ENCODE results near the gene EPHA1. TPM values are rescaled to one million over a fixed set of nuclear protein-coding genes. Genes with fewer than 3 reads are reported as not detected.

The EPHA1 gene
- total RNA-seq, 1 donor = 2.3 TPM

- Histone ChIP-seq H3K27me3 (ENCODE audit: insufficient read depth, low read length) (no peaks in the 10 kb centered on the region), H3K4me3 (ENCODE audit: low read length) (peak within 1 kb of the TSS; percentile 93), H3K9me3 (ENCODE audit: low read depth, low read length) (no peaks in the 10 kb centered on the region), H3K4me1 (ENCODE audit: insufficient read depth, low read length) (peaks cover 83% of the 10 kb centered on the region)
Observed at GRCh38 chr7:143380646-143381426, 27.8 kb downstream of the EPHA1 start, which contains the start of gene ZYX. ZYX (plus strand) TSS chr7:143381345; CDS start chr7:143381572, 227 bp downstream.

DNA sequence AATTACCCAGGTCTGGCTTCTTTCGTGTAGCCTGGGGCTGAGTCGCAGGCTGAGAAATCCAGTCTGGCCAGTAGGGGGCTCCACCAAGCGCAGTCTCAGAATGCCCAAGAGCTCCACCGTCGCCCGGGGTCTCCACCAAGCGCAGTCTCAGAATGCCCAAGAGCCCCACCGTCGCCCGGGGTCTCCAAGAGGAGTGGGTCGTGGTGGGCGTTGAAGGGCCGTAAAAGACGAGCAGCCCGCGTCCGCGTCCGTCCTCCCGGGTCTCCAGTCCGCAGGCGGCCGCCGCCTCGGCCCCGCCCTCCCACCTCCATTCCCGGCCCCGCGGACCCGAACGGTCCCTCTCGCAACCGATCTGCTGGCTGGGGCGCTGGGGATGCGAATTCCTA is 28.4 kb downstream of the EPHA1 start:
- Histone ChIP-seq H3K4me1 (ENCODE audit: insufficient read depth, low read length) (peaks cover 83% of the 10 kb centered on the region), H3K27me3 (ENCODE audit: insufficient read depth, low read length) (no peaks in the 10 kb centered on the region), H3K9me3 (ENCODE audit: low read depth, low read length) (no peaks in the 10 kb centered on the region), H3K4me3 (ENCODE audit: low read length) (peak overlapping the region; percentile 93)

DNA sequence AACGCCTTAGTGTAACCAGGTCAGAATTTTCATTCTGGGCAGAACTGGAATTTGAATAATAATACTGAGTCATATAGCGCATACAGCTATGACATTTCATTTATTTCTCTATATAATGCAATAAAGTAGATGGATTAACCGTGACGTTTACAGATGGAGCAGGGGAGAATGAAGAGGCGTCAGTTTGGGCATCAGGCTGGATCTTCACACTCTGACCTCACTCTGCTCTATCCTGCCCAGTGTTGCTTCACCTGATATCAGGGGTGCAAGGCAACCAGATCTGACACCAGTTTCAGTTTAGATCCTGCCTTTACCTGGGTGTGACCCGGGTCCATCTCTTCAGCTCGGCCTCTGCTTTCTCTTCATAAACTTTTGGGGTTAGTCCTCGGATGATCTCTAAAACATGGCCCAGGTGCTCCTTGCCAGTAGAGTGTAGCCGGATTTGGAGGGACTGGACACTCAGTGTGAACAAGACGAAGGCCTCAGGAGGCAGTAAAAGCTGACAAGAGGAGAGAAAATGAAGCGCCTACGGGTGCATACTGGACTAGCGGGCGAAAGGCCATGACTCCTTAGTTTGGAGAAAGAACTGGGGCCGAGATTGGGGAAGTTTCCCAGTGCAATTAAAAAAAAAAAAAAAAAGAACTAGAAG is 28.9 kb downstream of the EPHA1 start:
- Histone ChIP-seq H3K4me3 (ENCODE audit: low read length) (peak overlapping the region; percentile 93), H3K9me3 (ENCODE audit: low read depth, low read length) (no peaks in the 10 kb centered on the region), H3K4me1 (ENCODE audit: insufficient read depth, low read length) (peaks cover 83% of the 10 kb centered on the region), H3K27me3 (ENCODE audit: insufficient read depth, low read length) (no peaks in the 10 kb centered on the region)

GRCh38 chr7:143376396-143376795 is 32.3 kb downstream of the EPHA1 start:
- H3K4me3 ChIP-seq (ENCODE audit: low read length) = no peak overlapping the region
- no peaks in the 10 kb centered on the region for H3K9me3 ChIP-seq (ENCODE audit: low read depth, low read length)
- peaks cover 86% of the 10 kb centered on the region for H3K4me1 ChIP-seq (ENCODE audit: insufficient read depth, low read length)
- no peaks in the 10 kb centered on the region for H3K27me3 ChIP-seq (ENCODE audit: insufficient read depth, low read length)

DNA sequence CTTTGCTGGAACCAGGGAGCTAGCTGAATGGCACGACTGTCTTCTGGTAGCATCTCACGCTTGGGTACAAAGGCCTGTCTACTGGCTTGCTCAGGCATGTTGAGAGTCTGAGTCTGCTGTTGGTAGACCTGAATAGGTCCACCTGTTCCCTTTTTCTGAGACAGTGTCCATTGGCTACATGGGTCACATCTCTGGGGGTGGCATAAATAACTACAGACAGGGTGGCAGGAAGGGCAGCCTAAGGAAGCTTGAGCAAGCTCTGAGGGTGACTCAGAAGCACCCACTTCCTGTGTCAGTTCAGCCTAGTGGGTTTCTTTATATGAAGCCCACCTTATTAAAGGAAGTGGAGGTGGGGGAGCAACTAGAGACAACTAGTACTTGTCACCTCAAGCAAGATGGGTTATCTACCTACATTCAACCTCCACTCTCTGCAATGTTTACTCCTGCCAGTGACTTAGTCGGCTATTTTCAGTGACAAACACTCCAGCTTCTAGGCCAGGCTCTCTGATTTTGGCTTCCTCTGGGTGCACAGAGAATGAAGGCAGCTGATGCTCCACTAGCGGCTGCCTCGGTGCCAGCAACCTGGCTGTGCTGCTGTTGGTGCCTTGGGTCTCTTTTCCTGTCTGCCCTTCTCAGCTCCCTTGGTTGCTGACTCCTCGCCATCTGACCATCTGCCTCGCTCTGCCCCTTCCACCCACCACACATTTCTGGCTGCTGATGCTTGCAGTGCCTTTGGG is 33.2 kb downstream of the EPHA1 start:
- H3K27me3 ChIP-seq (ENCODE audit: insufficient read depth, low read length) = no peaks in the 10 kb centered on the region
- no peak overlapping the region for H3K4me3 ChIP-seq (ENCODE audit: low read length)
- peaks cover 88% of the 10 kb centered on the region for H3K4me1 ChIP-seq (ENCODE audit: insufficient read depth, low read length)
- no peaks in the 10 kb centered on the region for H3K9me3 ChIP-seq (ENCODE audit: low read depth, low read length)

DNA sequence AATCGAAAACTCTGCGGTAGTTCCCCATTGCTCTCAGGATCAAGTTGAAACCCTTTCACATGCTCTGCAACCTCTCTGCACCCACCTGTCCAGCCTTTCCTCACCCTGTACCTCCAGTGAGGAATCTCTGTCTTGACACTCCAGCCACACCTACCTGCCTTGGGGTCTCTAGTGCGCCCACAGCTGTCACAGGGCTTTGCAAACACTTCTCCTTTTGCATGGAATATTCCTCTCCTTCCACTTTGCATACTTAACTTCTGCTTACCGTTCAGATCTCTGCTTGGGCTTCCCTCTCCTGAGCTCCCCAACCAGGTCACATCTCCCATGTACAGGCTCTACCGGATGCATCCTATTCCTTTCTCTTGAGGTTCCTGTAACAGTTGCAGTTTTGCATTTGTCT is 34.1 kb downstream of the EPHA1 start:
- Histone ChIP-seq H3K4me3 (ENCODE audit: low read length) (no peak overlapping the region), H3K9me3 (ENCODE audit: low read depth, low read length) (no peaks in the 10 kb centered on the region), H3K27me3 (ENCODE audit: insufficient read depth, low read length) (no peaks in the 10 kb centered on the region), H3K4me1 (ENCODE audit: insufficient read depth, low read length) (peaks cover 83% of the 10 kb centered on the region)

- Histone ChIP-seq H3K27me3 (ENCODE audit: insufficient read depth, low read length) (no peaks in the 10 kb centered on the region), H3K4me3 (ENCODE audit: low read length) (no peak overlapping the region), H3K4me1 (ENCODE audit: insufficient read depth, low read length) (peaks cover 71% of the 10 kb centered on the region), H3K9me3 (ENCODE audit: low read depth, low read length) (no peaks in the 10 kb centered on the region)
Observed at GRCh38 chr7:143373255-143373794, 35.3 kb downstream of the EPHA1 start.

DNA sequence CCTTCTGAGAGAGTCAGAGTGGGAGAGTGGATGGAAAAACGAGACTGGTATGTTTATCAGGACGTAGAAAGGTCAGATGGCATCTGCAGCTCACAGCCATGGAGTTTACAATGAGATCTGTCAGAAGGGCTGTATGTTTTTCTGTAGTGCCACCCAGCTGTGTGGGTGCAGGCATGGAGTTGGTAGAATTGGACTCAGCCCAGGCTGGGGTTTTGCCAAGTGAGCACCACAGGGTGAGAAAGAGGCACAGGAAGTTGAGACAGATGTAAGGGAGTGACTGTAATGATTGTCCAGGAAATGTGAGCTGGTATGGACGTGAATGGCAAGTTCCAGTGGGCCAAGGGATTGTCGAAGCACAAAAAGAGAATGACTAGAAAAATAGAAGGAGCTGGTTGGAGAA is 36.6 kb downstream of the EPHA1 start:
- Histone ChIP-seq H3K9me3 (ENCODE audit: low read depth, low read length) (no peaks in the 10 kb centered on the region), H3K4me1 (ENCODE audit: insufficient read depth, low read length) (peaks cover 58% of the 10 kb centered on the region), H3K4me3 (ENCODE audit: low read length) (no peak overlapping the region), H3K27me3 (ENCODE audit: insufficient read depth, low read length) (no peaks in the 10 kb centered on the region)

DNA sequence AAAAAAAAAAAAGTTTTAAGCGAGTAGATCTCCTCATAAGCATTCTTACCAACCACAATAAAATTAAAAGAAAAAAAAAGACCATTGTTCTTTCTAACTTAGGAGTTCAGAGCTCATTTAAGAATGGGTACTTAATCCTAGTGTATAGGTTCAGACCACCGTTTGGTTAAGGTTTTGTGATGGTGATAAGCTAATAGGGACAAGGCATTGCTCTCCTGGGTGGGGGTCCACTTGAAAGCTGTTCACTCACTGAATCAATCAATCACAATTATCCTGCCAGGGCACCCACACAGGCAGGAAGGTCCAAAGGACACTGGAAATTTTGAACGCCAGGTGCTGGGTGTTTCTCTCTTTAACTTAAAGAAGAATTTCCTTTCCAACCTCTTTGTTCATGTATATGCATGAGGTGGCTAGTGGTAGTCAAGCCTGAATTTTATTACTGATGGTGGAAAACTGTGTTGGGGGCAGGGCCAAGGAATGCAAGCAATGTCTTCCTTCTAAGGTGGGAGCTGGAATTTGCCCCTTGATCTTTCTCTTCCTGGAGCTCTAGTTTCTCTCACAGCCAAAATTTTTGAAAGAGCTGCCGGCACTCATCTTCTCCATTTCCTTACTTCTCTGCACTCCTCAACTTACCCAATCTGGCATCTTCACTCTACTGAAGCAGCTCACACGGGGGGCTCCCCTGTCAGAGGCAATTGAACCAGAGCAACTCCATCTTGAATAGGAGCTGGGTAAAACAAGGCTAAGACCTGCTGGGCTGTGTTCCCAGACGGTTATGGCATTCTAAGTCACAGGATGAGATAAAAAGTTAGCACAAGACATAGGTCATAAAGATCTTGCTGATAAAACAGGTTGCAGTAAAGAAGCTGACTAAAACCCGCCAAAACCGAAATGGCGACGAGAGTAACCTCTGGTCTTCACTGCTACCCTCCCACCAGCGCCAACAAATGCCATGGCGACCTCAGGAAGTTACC is 38.7 kb downstream of the EPHA1 start:
- no peaks in the 10 kb centered on the region for H3K9me3 ChIP-seq (ENCODE audit: low read depth, low read length)
- H3K4me1 ChIP-seq (ENCODE audit: insufficient read depth, low read length) = peaks cover 37% of the 10 kb centered on the region
- H3K27me3 ChIP-seq (ENCODE audit: insufficient read depth, low read length) = peaks cover 8% of the 10 kb centered on the region
- no peak overlapping the region for H3K4me3 ChIP-seq (ENCODE audit: low read length)

DNA sequence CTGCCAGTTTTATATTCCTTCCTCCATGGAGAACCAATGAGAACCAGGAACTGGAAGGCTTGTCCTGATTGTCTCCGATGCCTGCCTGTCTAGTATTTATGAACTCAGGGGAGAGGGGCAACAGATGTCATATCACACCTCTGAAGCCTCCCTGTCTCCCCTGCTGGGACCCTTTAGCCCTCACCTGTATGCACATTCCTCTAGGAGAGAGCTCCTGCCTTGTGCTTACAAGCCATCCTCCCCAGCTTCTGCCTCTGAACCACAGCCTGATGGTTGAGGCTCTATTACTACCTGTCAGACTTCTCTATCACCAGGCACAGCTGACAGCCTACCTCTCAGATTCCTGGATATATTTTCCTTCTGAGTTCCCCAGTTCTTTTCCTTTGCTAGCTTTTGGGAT is 40.3 kb downstream of the EPHA1 start:
- H3K9me3 ChIP-seq (ENCODE audit: low read depth, low read length) = no peaks in the 10 kb centered on the region
- no peak overlapping the region for H3K4me3 ChIP-seq (ENCODE audit: low read length)
- H3K4me1 ChIP-seq (ENCODE audit: insufficient read depth, low read length) = peaks cover 21% of the 10 kb centered on the region
- H3K27me3 ChIP-seq (ENCODE audit: insufficient read depth, low read length) = peaks cover 23% of the 10 kb centered on the region

- Histone ChIP-seq H3K4me1 (ENCODE audit: insufficient read depth, low read length) (peaks cover 20% of the 10 kb centered on the region), H3K27me3 (ENCODE audit: insufficient read depth, low read length) (peaks cover 28% of the 10 kb centered on the region), H3K4me3 (ENCODE audit: low read length) (no peak overlapping the region), H3K9me3 (ENCODE audit: low read depth, low read length) (no peaks in the 10 kb centered on the region)
Observed at GRCh38 chr7:143367972-143368371, 40.7 kb downstream of the EPHA1 start.

GRCh38 chr7:143363016-143363937 is 45.4 kb downstream of the EPHA1 start:
- H3K4me1 ChIP-seq (ENCODE audit: insufficient read depth, low read length) = peaks cover 11% of the 10 kb centered on the region
- peaks cover 30% of the 10 kb centered on the region for H3K27me3 ChIP-seq (ENCODE audit: insufficient read depth, low read length)
- no peaks in the 10 kb centered on the region for H3K9me3 ChIP-seq (ENCODE audit: low read depth, low read length)
- no peak overlapping the region for H3K4me3 ChIP-seq (ENCODE audit: low read length)
